NOMO-1 treated with DMSO at 0.1 percent for 48 hours (cell line): ENCODE measurements around the gene TACC2.

ENCODE experiments used
- DNase-seq: peaks from one replicate; lab custom pipeline; 2025; ENCODE audit not compliant: unreplicated experiment; lab: John Stamatoyannopoulos, UW

Gene TACC2

GRCh38 chr10:122164815-122165483, 176.0 kb downstream of the TACC2 start:
- no peak for DNase-seq

GRCh38 chr10:122165484-122166276, 176.7 kb downstream of the TACC2 start:
- no peak for DNase-seq

GRCh38 chr10:122168101-122168500, 179.1 kb downstream of the TACC2 start:
- no peak for DNase-seq

- no peak for DNase-seq
Measured at GRCh38 chr10:122168598-122169394, 179.8 kb downstream of the TACC2 start.

- DNase-seq, result no peak
Measured at GRCh38 chr10:122170802-122171201, 181.8 kb downstream of the TACC2 start.

GRCh38 chr10:122171302-122172075, 182.5 kb downstream of the TACC2 start:
- no peak for DNase-seq

- DNase-seq, result no peak
Measured at GRCh38 chr10:122172361-122173008, 183.5 kb downstream of the TACC2 start.

- DNase-seq, result no peak
Measured at GRCh38 chr10:122173337-122173736, 184.4 kb downstream of the TACC2 start.

- DNase-seq, result no peak
Measured at GRCh38 chr10:122173766-122174435, 184.9 kb downstream of the TACC2 start.

GRCh38 chr10:122176232-122177213, 187.6 kb downstream of the TACC2 start:
- DNase-seq, result no peak

- DNase-seq, result no peak
Measured at GRCh38 chr10:122178655-122179054, 189.7 kb downstream of the TACC2 start.

GRCh38 chr10:122181041-122181732, 192.2 kb downstream of the TACC2 start:
- no peak for DNase-seq

- DNase-seq, result no peak
Measured at GRCh38 chr10:122181876-122182275, 192.9 kb downstream of the TACC2 start.

- no peak for DNase-seq
Measured at GRCh38 chr10:122182308-122182707, 193.3 kb downstream of the TACC2 start.

- no peak for DNase-seq
Measured at GRCh38 chr10:122184254-122184653, 195.3 kb downstream of the TACC2 start.

GRCh38 chr10:122185643-122186042, 196.7 kb downstream of the TACC2 start:
- no peak for DNase-seq

- DNase-seq, result no peak
Measured at GRCh38 chr10:122186816-122187810, 198.2 kb downstream of the TACC2 start.
